Cardiac muscle cell (in vitro differentiated cells and primary cell): ENCODE measurements around the gene CACNA1C. TPM values are rescaled to one million over a fixed set of nuclear protein-coding genes. Genes with fewer than 3 reads are reported as not detected.

ENCODE experiments used
- DNase-seq, 2 donors: peaks; one replicate each; pipeline versions ENCODE4 v3.0.0 to v3.0.0-alpha.2; 2010 to 2017; ENCODE audit warnings: low read depth in 1 of 2, low spot score in 1 of 2
- H3K27ac ChIP-seq: fragments of 200-600 bp; sonication (generic); 2 replicates; pipeline ENCODE4 v1.5.1; 2016
- H3K27me3 ChIP-seq: fragments of 200-600 bp; sonication (generic); 2 replicates; pipeline ENCODE4 v1.6.0; 2016; ENCODE audit warnings: control low read depth
- H3K36me3 ChIP-seq: fragments of 200-600 bp; sonication (generic); 2 replicates; pipeline ENCODE4 v1.5.1; 2016; ENCODE audit warnings: control low read depth
- H3K4me1 ChIP-seq: fragments of 200-600 bp; sonication (generic); 2 replicates; pipeline ENCODE4 v1.8.1; 2017; ENCODE audit warnings: low read depth, mild to moderate bottlenecking, mixed run types
- H3K4me3 ChIP-seq: fragments of 200-600 bp; sonication (generic); 2 replicates; pipeline ENCODE4 v1.5.1; 2016; ENCODE audit warnings: mild to moderate bottlenecking
- H3K9me3 ChIP-seq: fragments of 200-600 bp; sonication (generic); 2 replicates; pipeline ENCODE4 v1.5.1; 2017; ENCODE audit warnings: low read depth, mild to moderate bottlenecking, control low read depth
- polyA plus RNA-seq: library from polyadenylated mRNA; unstranded; fragments of >200 nt; fragmentation: Nextera tagmentation; extraction: Ambion mirVana; gene quantifications from 2 replicates; pipeline ENCODE4 v1.2.1, GENCODE V29; 2016
- total RNA-seq: library from RNA; depleted of rRNA; stranded (reverse); fragments of >200 nt; gene quantifications from 2 replicates; pipeline ENCODE4 v1.2.3, GENCODE V29; 2016
- TF ChIP-seq, protein P1 (sequence below): IDR thresholded peaks from 2 replicates; pipeline ENCODE4 v1.5.1; 2012; ENCODE audit warnings: low read depth, mild to moderate bottlenecking, low read length

The CACNA1C gene
- total and polyA plus RNA-seq, 2 experiments from 2014 or later: 40.8 to 77.8 TPM

DNA sequence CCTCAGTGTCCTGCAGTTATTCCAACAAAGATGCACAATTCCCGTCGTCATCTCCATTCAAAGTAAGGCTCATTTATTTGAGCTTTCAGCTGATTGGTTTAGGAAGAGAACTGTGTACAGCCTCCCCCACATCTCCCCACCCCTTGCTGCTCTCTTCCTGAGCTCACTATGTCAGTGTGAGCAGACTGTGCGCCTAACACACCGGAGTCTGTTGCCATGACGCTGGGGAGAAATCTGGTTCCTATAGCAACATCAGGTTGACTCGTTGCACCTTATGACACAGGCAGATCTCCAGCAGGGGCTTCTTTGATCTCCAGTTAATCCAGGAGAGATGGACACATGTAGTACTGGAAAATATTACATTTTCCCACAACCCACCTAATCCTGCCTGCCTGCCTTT lies 319.4 kb downstream of the CACNA1C start:
- Histone ChIP-seq H3K9me3 (no peaks in the 10 kb centered on the region), H3K27ac (no peak overlapping the region), H3K4me3 (no peak overlapping the region), H3K27me3 (no peaks in the 10 kb centered on the region), H3K4me1 (no peaks in the 10 kb centered on the region), H3K36me3 (no peaks in the 10 kb centered on the region)
- DNase-seq: no peak
- TF ChIP-seq, protein P1, sequence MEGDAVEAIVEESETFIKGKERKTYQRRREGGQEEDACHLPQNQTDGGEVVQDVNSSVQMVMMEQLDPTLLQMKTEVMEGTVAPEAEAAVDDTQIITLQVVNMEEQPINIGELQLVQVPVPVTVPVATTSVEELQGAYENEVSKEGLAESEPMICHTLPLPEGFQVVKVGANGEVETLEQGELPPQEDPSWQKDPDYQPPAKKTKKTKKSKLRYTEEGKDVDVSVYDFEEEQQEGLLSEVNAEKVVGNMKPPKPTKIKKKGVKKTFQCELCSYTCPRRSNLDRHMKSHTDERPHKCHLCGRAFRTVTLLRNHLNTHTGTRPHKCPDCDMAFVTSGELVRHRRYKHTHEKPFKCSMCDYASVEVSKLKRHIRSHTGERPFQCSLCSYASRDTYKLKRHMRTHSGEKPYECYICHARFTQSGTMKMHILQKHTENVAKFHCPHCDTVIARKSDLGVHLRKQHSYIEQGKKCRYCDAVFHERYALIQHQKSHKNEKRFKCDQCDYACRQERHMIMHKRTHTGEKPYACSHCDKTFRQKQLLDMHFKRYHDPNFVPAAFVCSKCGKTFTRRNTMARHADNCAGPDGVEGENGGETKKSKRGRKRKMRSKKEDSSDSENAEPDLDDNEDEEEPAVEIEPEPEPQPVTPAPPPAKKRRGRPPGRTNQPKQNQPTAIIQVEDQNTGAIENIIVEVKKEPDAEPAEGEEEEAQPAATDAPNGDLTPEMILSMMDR: no peak

DNA sequence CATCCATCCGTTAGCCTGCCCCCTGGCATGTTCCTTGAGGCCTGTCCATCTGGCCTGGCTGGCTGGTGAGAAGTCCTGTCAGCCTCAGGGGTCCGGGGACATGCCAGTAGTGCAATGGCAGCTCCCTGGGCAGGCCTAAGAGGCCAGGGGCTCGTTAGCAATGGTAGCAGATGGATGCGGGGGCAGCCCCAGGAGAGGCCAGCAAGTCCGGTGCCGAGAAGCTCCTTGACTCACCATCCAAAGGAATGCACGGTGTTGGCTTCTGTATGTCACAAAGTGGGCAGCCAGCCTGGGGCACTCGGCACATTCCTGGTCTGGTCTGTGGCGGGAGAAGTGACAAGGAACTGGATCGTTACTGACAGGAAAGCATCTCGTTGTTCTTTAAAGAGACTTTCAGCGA lies 319.9 kb downstream of the CACNA1C start:
- H3K27ac ChIP-seq: no peak overlapping the region

DNA sequence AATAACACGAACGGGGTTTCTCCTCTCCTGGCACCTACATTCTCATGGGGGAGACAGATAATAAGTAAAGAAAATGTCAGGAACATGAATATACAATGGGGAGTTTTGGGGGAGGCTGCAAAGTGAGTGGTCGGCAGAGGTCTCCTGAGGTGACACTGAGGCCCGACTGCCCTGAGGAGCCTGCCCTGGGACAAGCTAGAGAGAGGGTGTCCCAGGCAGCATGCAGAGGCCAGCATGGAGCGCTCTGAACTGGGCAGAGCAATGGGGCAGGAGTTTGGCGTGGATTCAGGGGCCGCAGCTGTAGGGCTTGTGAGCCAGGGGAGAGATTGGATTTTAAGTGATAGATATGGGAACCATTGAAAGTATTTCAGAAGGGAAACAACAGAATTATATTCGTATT lies 320.5 kb downstream of the CACNA1C start:
- no peak overlapping the region for H3K27ac ChIP-seq
- no peaks in the 10 kb centered on the region for H3K36me3 ChIP-seq

More for the DNA sequence above, 319.9 kb downstream of the CACNA1C start:
- Histone ChIP-seq H3K9me3 (no peaks in the 10 kb centered on the region), H3K4me3 (no peak overlapping the region), H3K4me1 (no peaks in the 10 kb centered on the region), H3K27me3 (no peaks in the 10 kb centered on the region), H3K36me3 (no peaks in the 10 kb centered on the region)
- DNase-seq: no peak
- TF ChIP-seq, protein P1: no peak

DNA sequence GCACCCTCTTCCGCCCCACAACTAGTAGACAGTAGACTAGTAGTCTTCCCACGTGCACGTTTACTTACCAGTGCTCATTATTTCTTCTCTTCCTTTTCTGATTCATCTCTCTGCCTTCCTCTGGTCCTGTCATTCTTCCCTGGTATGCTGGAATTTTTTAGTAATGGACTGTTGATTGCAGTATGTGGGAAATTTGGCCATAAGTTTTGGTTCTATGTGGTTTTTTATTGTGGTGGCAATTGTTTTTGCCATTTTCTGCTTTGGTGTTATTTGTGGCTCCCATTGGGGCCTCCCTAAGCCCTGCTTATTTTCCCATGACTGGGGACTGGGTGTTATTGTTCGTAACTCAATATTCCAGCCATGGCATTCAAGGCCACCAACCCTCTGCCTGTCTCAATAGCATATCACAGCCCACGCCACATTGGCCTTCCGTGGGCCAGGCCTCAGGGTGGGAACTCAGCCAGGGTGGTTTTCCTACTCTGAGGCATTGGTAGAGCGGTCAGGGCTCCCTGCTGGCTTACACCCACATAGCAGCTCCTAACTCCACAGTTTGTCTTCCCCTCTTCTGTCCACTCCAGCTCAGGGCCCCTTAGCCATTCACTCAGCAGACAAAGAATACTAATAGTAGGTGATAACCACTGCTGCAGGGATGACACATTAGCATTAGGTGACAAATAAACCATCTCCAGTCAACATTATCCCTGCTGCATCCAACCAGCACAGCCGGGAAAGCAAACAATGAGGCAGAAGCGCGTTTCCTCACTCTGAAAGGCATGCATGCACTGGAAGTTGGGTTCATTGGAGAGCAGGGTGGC lies 321.5 kb downstream of the CACNA1C start:
- TF ChIP-seq, protein P1: no peak
- Histone ChIP-seq H3K9me3 (no peaks in the 10 kb centered on the region), H3K27ac (no peak overlapping the region), H3K4me1 (no peaks in the 10 kb centered on the region), H3K27me3 (no peaks in the 10 kb centered on the region), H3K36me3 (no peaks in the 10 kb centered on the region), H3K4me3 (no peak overlapping the region)
- DNase-seq: no peak

More for the DNA sequence above, 320.5 kb downstream of the CACNA1C start:
- no peaks in the 10 kb centered on the region for H3K4me1 ChIP-seq
- H3K9me3 ChIP-seq: no peaks in the 10 kb centered on the region
- H3K4me3 ChIP-seq: no peak overlapping the region
- H3K27me3 ChIP-seq: no peaks in the 10 kb centered on the region
- TF ChIP-seq, protein P1: no peak
- no peak for DNase-seq

DNA sequence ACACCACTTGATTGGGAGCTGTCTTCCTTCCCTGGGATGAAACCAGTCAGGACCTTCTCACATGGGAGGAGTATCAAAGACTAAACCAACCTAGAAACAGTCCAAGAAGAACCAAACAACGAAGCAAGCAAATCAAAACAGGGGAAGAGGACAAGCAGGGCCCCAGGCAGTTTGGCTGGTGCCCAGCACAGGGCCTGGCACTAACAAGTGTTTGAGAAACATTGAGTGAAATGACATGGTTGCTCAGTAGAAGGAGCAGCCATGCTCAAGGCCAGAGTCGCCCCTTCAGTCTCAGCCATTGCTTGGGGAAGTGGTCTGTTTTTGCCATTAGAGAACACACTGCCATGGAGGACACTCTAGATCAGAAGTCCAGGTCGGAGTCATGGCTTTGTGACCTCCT lies 323.1 kb downstream of the CACNA1C start:
- DNase-seq: no peak
- no peaks in the 10 kb centered on the region for H3K9me3 ChIP-seq
- no peaks in the 10 kb centered on the region for H3K36me3 ChIP-seq
- no peak overlapping the region for H3K4me3 ChIP-seq
- peaks cover 9% of the 10 kb centered on the region for H3K4me1 ChIP-seq
- TF ChIP-seq, protein P1: no peak
- no peak overlapping the region for H3K27ac ChIP-seq
- no peaks in the 10 kb centered on the region for H3K27me3 ChIP-seq
